ENCODE data around the gene FRMD7. TPM values are rescaled to one million over a fixed set of nuclear protein-coding genes. Genes with fewer than 3 reads are reported as not detected.

The FRMD7 gene
- total and polyA plus RNA-seq, 2 of the 13 experiments (the other 11 are each of a cell fraction or from before 2014, with no cell fraction given): 0.04 TPM; not detected in 1

DNA sequence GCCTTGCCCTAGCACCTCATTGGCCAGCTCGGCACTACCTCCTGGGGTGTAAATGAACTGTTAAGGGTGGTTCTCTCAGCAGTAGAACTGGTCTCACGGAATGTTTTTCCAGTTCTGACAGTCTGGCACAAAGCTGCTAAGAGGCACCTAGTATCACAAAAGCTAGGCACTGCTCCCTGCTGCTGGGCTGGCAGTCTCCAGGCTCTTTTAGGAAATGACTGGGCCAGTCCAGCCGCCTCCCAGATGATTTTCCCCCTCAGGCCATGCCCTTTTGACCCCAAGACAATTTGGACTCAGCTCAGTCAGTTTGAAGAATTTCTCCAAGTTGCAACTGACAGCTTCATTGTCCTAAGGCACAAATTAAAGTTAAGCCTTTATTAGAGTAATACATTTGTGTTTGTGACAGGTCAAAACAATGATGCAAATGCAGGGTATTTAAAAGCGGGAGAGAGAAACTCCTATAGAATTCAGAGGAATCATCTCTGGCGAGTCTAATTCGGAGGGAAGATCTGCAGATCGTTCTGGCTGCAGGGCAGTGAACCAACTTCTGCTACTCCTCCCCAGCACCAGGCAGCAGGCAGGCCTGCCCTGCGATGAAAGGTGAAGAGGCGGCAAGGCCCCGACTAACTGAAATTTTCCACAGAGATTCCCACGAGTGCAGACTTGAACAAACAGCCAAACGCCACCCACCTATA, 7.9 kb downstream of the FRMD7 start:
- in situ Hi-C loops (cut with HindIII; ENCODE audit: extremely low pct_ligation_motif_present, low pct_unique_long_range_greater_than_20kb): no loop called here
- ATAC-seq (no peak), FAIRE-seq (no peak), DNase-seq (ENCODE audit: low spot score) (no peak)
- no peak overlapping the region for H3K4me3 ChIP-seq (replicated peaks in 1 of 3; ENCODE audit: insufficient read depth in 1 of 3, low read depth in 2 of 3, low read length in 3 of 3)
- H2AFZ ChIP-seq (ENCODE audit: low read length): no peak overlapping the region
- intact Hi-C loops (cut with micrococcal nuclease; ENCODE audit: unreplicated experiment): no loop called here
- ChIA-PET POLR2A (no interaction called here), CTCF (ENCODE audit: low intra/inter-chr PET ratio, low total read pairs) (no interaction called here)
- 59% methylated on average over 6 of the region's 12 CpGs for WGBS (ENCODE audit: low lambda C conversion rate)
- no peaks in the 10 kb centered on the region for H3K9me3 ChIP-seq (ENCODE audit: low read length)
- H3K36me3 ChIP-seq (replicated peaks in 1 of 2; ENCODE audit: control insufficient read depth in 1 of 2, insufficient read depth in 2 of 2, low read length in 2 of 2): no peaks in the 10 kb centered on the region
- H3K27me3 ChIP-seq (ENCODE audit: control insufficient read depth in 1 of 2, insufficient read depth in 2 of 2, low read length in 2 of 2): no peaks in the 10 kb centered on the region
- no peak overlapping the region for H3K4me2 ChIP-seq (ENCODE audit: low read depth, low read length)
- H3K79me2 ChIP-seq (ENCODE audit: insufficient read depth, low read length): no peaks in the 10 kb centered on the region
- H3K9ac ChIP-seq (ENCODE audit: insufficient read depth, low read depth, low read length): no peak overlapping the region
- H3K27ac ChIP-seq (ENCODE audit: extremely low read length, insufficient read depth, low read length): no peak overlapping the region
- BruUV-seq (replicated peaks): no TSS peak
- no peaks in the 10 kb centered on the region for H4K20me1 ChIP-seq (ENCODE audit: insufficient read depth, low read length)
- H3K4me1 ChIP-seq (ENCODE audit: insufficient read depth, low read length): no peaks in the 10 kb centered on the region
- TF ChIP-seq, protein P1, sequence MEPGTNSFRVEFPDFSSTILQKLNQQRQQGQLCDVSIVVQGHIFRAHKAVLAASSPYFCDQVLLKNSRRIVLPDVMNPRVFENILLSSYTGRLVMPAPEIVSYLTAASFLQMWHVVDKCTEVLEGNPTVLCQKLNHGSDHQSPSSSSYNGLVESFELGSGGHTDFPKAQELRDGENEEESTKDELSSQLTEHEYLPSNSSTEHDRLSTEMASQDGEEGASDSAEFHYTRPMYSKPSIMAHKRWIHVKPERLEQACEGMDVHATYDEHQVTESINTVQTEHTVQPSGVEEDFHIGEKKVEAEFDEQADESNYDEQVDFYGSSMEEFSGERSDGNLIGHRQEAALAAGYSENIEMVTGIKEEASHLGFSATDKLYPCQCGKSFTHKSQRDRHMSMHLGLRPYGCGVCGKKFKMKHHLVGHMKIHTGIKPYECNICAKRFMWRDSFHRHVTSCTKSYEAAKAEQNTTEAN (CRISPR knock-in tag; conservative IDR thresholded peaks at IDR 0.05): no peak
- no peak for TF ChIP-seq ZSCAN29 (CRISPR knock-in tag; conservative IDR thresholded peaks at IDR 0.05)
- no peak for TF ChIP-seq HOXD1 (CRISPR knock-in tag; IDR thresholded peaks at IDR 0.05)
- no peak for TF ChIP-seq ZNF446 (CRISPR knock-in tag; IDR thresholded peaks at IDR 0.05)
- no peak for TF ChIP-seq ZBTB7B (CRISPR knock-in tag; IDR thresholded peaks at IDR 0.05)
- TF ChIP-seq, protein P2, sequence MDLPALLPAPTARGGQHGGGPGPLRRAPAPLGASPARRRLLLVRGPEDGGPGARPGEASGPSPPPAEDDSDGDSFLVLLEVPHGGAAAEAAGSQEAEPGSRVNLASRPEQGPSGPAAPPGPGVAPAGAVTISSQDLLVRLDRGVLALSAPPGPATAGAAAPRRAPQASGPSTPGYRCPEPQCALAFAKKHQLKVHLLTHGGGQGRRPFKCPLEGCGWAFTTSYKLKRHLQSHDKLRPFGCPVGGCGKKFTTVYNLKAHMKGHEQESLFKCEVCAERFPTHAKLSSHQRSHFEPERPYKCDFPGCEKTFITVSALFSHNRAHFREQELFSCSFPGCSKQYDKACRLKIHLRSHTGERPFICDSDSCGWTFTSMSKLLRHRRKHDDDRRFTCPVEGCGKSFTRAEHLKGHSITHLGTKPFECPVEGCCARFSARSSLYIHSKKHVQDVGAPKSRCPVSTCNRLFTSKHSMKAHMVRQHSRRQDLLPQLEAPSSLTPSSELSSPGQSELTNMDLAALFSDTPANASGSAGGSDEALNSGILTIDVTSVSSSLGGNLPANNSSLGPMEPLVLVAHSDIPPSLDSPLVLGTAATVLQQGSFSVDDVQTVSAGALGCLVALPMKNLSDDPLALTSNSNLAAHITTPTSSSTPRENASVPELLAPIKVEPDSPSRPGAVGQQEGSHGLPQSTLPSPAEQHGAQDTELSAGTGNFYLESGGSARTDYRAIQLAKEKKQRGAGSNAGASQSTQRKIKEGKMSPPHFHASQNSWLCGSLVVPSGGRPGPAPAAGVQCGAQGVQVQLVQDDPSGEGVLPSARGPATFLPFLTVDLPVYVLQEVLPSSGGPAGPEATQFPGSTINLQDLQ (CRISPR knock-in tag; IDR thresholded peaks at IDR 0.05): no peak
- TF ChIP-seq ZNF883 (CRISPR knock-in tag; IDR thresholded peaks at IDR 0.05; ENCODE audit: not compliant biosample characterization): no peak
- TF ChIP-seq ETV6 (CRISPR knock-in tag; conservative IDR thresholded peaks at IDR 0.05): no peak
- no peak for TF ChIP-seq RAD51 (IDR thresholded peaks at IDR 0.05; ENCODE audit: borderline replicate concordance)
- no peak for TF ChIP-seq ZNF510 (CRISPR knock-in tag; IDR thresholded peaks at IDR 0.05; ENCODE audit: low read depth)
- TF ChIP-seq, protein P3, sequence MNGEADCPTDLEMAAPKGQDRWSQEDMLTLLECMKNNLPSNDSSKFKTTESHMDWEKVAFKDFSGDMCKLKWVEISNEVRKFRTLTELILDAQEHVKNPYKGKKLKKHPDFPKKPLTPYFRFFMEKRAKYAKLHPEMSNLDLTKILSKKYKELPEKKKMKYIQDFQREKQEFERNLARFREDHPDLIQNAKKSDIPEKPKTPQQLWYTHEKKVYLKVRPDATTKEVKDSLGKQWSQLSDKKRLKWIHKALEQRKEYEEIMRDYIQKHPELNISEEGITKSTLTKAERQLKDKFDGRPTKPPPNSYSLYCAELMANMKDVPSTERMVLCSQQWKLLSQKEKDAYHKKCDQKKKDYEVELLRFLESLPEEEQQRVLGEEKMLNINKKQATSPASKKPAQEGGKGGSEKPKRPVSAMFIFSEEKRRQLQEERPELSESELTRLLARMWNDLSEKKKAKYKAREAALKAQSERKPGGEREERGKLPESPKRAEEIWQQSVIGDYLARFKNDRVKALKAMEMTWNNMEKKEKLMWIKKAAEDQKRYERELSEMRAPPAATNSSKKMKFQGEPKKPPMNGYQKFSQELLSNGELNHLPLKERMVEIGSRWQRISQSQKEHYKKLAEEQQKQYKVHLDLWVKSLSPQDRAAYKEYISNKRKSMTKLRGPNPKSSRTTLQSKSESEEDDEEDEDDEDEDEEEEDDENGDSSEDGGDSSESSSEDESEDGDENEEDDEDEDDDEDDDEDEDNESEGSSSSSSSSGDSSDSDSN (CRISPR knock-in tag; IDR thresholded peaks at IDR 0.05): no peak
- TF ChIP-seq KDM1A (CRISPR knock-in tag; IDR thresholded peaks at IDR 0.05): no peak
- TF ChIP-seq ZNF263 (CRISPR knock-in tag; IDR thresholded peaks at IDR 0.05): no peak
- TF ChIP-seq, protein P4, sequence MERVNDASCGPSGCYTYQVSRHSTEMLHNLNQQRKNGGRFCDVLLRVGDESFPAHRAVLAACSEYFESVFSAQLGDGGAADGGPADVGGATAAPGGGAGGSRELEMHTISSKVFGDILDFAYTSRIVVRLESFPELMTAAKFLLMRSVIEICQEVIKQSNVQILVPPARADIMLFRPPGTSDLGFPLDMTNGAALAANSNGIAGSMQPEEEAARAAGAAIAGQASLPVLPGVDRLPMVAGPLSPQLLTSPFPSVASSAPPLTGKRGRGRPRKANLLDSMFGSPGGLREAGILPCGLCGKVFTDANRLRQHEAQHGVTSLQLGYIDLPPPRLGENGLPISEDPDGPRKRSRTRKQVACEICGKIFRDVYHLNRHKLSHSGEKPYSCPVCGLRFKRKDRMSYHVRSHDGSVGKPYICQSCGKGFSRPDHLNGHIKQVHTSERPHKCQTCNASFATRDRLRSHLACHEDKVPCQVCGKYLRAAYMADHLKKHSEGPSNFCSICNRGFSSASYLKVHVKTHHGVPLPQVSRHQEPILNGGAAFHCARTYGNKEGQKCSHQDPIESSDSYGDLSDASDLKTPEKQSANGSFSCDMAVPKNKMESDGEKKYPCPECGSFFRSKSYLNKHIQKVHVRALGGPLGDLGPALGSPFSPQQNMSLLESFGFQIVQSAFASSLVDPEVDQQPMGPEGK (CRISPR knock-in tag; IDR thresholded peaks at IDR 0.05): no peak
- no peak for TF ChIP-seq HNF4G (IDR thresholded peaks at IDR 0.05; ENCODE audit: borderline replicate concordance, low read depth, low read length)
- no peak for TF ChIP-seq HNF4G (CRISPR knock-in tag; IDR thresholded peaks at IDR 0.05; ENCODE audit: borderline replicate concordance, low read depth)
